Lower lobe of right lung (tissue), 2 donors: ENCODE measurements around the gene MAGI2. TPM values are rescaled to one million over a fixed set of nuclear protein-coding genes. Genes with fewer than 3 reads are reported as not detected.

Experiments
- ATAC-seq, 2 donors: fragments of 200-7000 bp; cut with Tn5 transposase; one replicate each; pipeline ENCODE4 v1.9.1; 2020 to 2022; ENCODE audit warnings: mild to moderate bottlenecking in 2 of 2, moderate library complexity in 2 of 2
- DNase-seq: peaks from one replicate; pipeline ENCODE4 v3.0.0-alpha.2; 2020
- H3K27ac ChIP-seq: fragments of 200-600 bp; one replicate; pipeline ENCODE4 v1.8.0; 2022
- H3K27me3 ChIP-seq: fragments of 200-600 bp; one replicate; pipeline ENCODE4 v1.8.0; 2022; ENCODE audit warnings: low read depth
- H3K36me3 ChIP-seq: fragments of 200-600 bp; one replicate; pipeline ENCODE4 v1.8.0; 2022; ENCODE audit warnings: mild to moderate bottlenecking
- H3K4me1 ChIP-seq: fragments of 200-600 bp; one replicate; pipeline ENCODE4 v1.8.0; 2022
- H3K4me3 ChIP-seq: fragments of 200-600 bp; one replicate; pipeline ENCODE4 v1.8.0; 2022; ENCODE audit warnings: mild to moderate bottlenecking
- H3K9me3 ChIP-seq: fragments of 200-600 bp; one replicate; pipeline ENCODE4 v1.8.0; 2022
- CTCF ChIP-seq: fragments of 200-600 bp; IDR thresholded peaks from one replicate; pipeline ENCODE4 v1.8.0; 2022; ENCODE audit warnings: antibody characterized with exemption, mild to moderate bottlenecking
- intact Hi-C: fragments of 100-400 bp; cut with DNase I; formaldehyde crosslinking; loops from one replicate; pipeline ENCODE4 v1.11.0; 2022
- total RNA-seq: library from RNA; stranded (reverse); fragmentation: NEBNext Ultra II Directional; extraction: Animal tissue kit (Norgen Biotek cat#: 25700); gene quantifications from one replicate; pipeline ENCODE4 v1.2.1, GENCODE V29; 2021
- donor health status: DM: no; HTN: yes; CAD: no; lungs with severe emphysema.

MAGI2 gene
- total RNA-seq, 1 donor from 2014 or later: 15.3 TPM

GRCh38 chr7:78082556-78082955 lies 1370.9 kb downstream of the MAGI2 start:
- intact Hi-C loops: no loop called here
- H3K4me1 ChIP-seq: no peaks in the 10 kb centered on the region
- no peak overlapping the region for H3K4me3 ChIP-seq
- H3K9me3 ChIP-seq: no peaks in the 10 kb centered on the region
- DNase-seq (no peak), ATAC-seq (no peak)
- H3K27me3 ChIP-seq: no peaks in the 10 kb centered on the region
- no peaks in the 10 kb centered on the region for H3K36me3 ChIP-seq
- TF ChIP-seq CTCF: no peak
- no peak overlapping the region for H3K27ac ChIP-seq

GRCh38 chr7:78081888-78082287 lies 1371.6 kb downstream of the MAGI2 start:
- no peak for ATAC-seq

GRCh38 chr7:78081344-78081743 lies 1372.1 kb downstream of the MAGI2 start:
- DNase-seq: no peak
- TF ChIP-seq CTCF: no peak
- Histone ChIP-seq H3K27ac (no peak overlapping the region), H3K4me1 (no peaks in the 10 kb centered on the region), H3K27me3 (no peaks in the 10 kb centered on the region), H3K36me3 (no peaks in the 10 kb centered on the region), H3K9me3 (no peaks in the 10 kb centered on the region), H3K4me3 (no peak overlapping the region)
- ATAC-seq: no peak
- intact Hi-C loops: no loop called here

More at GRCh38 chr7:78081888-78082287, 1371.6 kb downstream of the MAGI2 start:
- no peak overlapping the region for H3K4me3 ChIP-seq
- DNase-seq: no peak
- no peaks in the 10 kb centered on the region for H3K27me3 ChIP-seq
- intact Hi-C loops: no loop called here
- H3K4me1 ChIP-seq: no peaks in the 10 kb centered on the region
- no peaks in the 10 kb centered on the region for H3K36me3 ChIP-seq
- H3K27ac ChIP-seq: no peak overlapping the region
- H3K9me3 ChIP-seq: no peaks in the 10 kb centered on the region
- no peak for TF ChIP-seq CTCF

GRCh38 chr7:78080811-78081210 lies 1372.7 kb downstream of the MAGI2 start:
- TF ChIP-seq CTCF: no peak
- H3K36me3 ChIP-seq: no peaks in the 10 kb centered on the region
- DNase-seq (no peak), ATAC-seq (no peak)
- intact Hi-C loops: no loop called here
- no peaks in the 10 kb centered on the region for H3K4me1 ChIP-seq
- no peaks in the 10 kb centered on the region for H3K9me3 ChIP-seq
- no peak overlapping the region for H3K4me3 ChIP-seq
- no peaks in the 10 kb centered on the region for H3K27me3 ChIP-seq
- no peak overlapping the region for H3K27ac ChIP-seq

GRCh38 chr7:78080241-78080640 lies 1373.2 kb downstream of the MAGI2 start:
- intact Hi-C loops: no loop called here
- Histone ChIP-seq H3K4me3 (no peak overlapping the region), H3K27ac (no peak overlapping the region), H3K9me3 (no peaks in the 10 kb centered on the region), H3K4me1 (no peaks in the 10 kb centered on the region), H3K36me3 (no peaks in the 10 kb centered on the region), H3K27me3 (no peaks in the 10 kb centered on the region)
- no peak for ATAC-seq
- no peak for TF ChIP-seq CTCF
- no peak for DNase-seq

GRCh38 chr7:78074713-78075112 lies 1378.8 kb downstream of the MAGI2 start:
- DNase-seq: no peak
- no peaks in the 10 kb centered on the region for H3K4me1 ChIP-seq

More at GRCh38 chr7:78074713-78075112, 1378.8 kb downstream of the MAGI2 start:
- Histone ChIP-seq H3K4me3 (no peak overlapping the region), H3K36me3 (no peaks in the 10 kb centered on the region), H3K27ac (no peak overlapping the region), H3K9me3 (no peaks in the 10 kb centered on the region), H3K27me3 (no peaks in the 10 kb centered on the region)
- TF ChIP-seq CTCF: no peak
- ATAC-seq: no peak
- intact Hi-C loops: no loop called here
